GM10847 (cell line): Measurements from ENCODE around the gene ZNF536.

Experiments
- POLR2A ChIP-seq: IDR thresholded peaks from 2 replicates; pipeline ENCODE4 v1.6.1; 2011; ENCODE audit not compliant: insufficient read length; ENCODE audit errors: extremely low read depth

The ZNF536 gene

GRCh38 chr19:30584090-30584489 lies 211.9 kb downstream of the ZNF536 start:
- TF ChIP-seq POLR2A = no peak

- no peak for TF ChIP-seq POLR2A
These were observed 215.7 kb downstream of the ZNF536 start for GRCh38 chr19:30587869-30588268.

GRCh38 chr19:30590596-30591229 lies 218.5 kb downstream of the ZNF536 start:
- no peak for TF ChIP-seq POLR2A

GRCh38 chr19:30593356-30593755 lies 221.2 kb downstream of the ZNF536 start:
- TF ChIP-seq POLR2A = no peak

- TF ChIP-seq POLR2A = no peak
These were observed 222.0 kb downstream of the ZNF536 start for GRCh38 chr19:30593975-30594745.

GRCh38 chr19:30596268-30596667 lies 224.1 kb downstream of the ZNF536 start:
- no peak for TF ChIP-seq POLR2A

- TF ChIP-seq POLR2A = no peak
These were observed 224.7 kb downstream of the ZNF536 start for GRCh38 chr19:30596813-30597399.

GRCh38 chr19:30598688-30599087 lies 226.5 kb downstream of the ZNF536 start:
- no peak for TF ChIP-seq POLR2A

- TF ChIP-seq POLR2A = no peak
These were observed 230.6 kb downstream of the ZNF536 start for GRCh38 chr19:30602661-30603350.

GRCh38 chr19:30604657-30605056 lies 232.5 kb downstream of the ZNF536 start:
- TF ChIP-seq POLR2A = no peak

- TF ChIP-seq POLR2A = no peak
These were observed 233.1 kb downstream of the ZNF536 start for GRCh38 chr19:30605333-30605732.

- TF ChIP-seq POLR2A = no peak
These were observed 234.2 kb downstream of the ZNF536 start for GRCh38 chr19:30606114-30607050.
